NCI-H226 (cell line): ENCODE results near the gene SCARB2.

Experiments used
- DNase-seq: peaks from one replicate; pipeline ENCODE4 v3.0.0-alpha.2; 2015

Gene SCARB2

DNA sequence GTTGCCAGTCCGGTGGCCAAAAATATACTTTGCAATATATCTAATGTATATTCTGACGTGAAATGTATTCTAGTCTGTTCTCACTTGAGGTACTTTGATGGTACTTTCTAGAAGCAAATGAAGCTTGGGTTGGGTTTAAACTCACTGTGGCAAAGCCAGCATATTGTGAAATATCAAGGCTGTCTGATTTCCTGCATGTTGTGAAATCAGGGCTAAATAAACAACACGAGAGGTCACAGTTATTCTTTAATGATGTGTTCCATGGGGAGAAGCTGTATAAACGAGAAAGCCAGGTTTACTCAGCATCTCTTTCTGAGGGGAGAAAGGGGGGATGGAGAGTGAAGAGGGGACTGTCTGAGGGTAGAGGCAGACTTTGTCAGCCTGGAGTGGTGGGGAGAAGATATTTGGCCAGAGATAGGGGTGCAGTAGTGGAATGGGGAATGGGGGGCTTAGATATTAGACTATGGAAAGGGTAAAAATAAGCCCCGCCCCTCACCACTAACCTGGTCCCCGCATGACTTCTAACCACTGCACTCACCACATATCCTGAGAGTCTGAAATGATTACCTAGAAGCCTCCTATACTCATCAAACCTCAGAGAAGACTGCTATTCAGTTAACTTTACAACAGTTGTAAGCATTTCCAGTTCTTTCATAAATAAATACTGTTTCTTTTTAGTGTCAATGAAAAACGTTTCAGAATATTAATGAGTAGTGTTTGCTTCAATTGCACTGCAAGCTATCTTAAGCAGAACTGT lies 5.9 kb upstream of the SCARB2 start:
- peak; percentile 30 for DNase-seq

DNA sequence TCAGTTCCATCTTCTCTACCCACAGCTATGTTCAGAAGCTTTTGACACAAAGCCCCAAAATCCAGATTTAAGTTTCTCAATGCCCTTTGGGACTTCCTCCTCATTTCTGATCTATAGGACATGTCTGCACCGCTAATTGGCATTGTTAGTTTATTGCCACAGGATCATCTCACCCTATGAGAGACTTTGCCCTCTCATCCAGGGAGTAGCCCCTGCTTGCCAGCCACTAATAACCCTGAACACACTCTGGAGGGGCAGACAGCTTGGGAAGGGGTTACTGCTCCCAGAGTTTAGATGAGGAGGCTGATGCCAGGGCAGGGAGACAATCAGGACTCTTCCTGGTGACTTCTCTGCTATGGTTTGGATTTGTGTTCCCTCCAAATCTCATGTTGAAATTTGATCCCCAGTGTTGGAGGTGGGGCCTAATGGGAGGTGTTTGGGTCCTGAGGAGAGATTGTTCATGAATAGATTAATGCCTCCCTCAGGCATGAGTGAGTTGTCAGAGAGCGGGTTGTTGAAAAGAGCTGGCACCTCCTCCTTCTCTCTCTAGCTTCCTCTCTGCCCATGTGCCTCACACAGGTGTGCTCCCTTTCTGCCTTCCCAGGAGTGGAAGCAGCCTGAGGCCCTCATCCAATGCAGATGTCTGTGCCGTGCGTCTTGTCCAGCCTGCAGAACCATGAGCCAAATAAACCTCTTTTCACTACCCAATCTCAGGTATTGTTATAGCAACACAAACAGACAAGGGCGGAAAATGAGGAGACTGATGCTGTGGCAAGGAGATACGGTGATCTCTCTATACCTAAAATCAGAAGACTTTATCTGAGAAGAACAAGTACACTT lies 3.6 kb upstream of the SCARB2 start:
- DNase-seq = no peak

- DNase-seq = no peak
Measured at GRCh38 chr4:76216524-76216923, 2.9 kb upstream of the SCARB2 start.

DNA sequence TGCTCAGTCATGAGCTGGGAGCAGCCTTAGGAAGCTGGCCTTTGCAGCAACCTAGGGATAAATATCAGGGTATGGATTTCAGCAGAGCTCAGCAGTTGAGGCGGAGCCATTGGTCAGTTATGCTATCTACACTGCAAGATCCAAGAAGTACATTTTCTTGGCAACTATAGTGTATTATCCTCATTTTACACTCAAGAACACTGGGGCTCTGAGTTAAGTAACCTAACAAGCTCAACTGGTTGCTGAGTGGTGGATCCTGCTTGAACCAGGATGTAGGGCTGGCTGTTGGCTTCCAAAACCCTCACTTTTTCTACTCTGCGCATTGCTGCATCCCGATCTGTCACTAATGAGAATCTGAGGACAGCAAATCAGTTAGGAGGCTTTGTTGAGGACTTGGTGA lies 1.5 kb upstream of the SCARB2 start:
- DNase-seq = no peak

DNA sequence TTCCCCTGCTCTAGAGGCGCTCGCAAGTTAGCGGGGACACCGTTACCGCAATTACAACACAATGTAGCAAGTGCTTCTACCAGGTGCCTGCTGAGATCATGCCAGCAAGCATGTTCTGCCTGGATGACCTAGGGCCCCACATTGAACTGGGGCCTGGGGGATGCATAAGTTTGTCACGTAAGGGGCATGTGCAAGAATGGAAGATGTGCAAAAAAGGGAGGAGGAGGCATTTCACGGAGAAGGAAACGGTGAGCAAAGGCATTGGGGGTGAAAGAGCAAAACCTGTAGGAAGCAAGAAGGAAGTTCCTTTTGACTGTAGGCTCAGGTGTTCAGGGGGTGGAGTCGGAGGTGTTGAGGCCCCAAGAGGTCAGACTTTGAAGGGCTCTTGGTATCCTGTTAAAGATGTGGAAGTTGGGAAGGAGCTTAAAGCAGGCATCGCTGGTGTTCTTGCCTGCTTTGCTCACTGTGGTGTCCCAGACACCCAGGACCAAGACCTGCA lies 602 bp upstream of the SCARB2 start:
- no peak for DNase-seq

DNA sequence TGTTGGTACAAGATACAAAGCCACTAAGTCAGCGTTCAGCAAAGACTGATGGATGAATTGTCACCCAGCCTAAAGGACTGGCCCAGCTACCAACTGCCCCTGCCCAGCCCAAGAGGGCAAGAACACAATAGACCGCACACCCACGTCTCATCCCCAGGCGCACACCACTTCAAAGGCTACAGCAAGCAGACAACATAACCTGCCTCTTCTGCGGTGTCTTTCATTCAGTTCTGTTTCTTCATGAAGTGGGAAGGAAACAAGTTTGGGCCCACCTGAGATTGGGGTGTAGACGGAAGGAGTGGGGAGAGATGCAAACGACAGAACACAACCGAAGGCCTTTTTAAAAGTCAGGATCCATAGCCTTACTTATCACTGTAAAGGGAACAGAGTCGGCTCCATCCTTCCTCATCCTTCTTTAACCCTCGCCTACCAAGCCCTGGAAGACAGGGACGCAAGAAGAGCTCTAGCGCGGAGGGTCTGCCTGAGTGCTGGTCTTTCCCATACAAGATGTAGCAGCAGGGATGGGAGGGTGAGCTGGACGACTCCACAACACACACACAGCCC lies 691 bp downstream of the SCARB2 start:
- no peak for DNase-seq

- DNase-seq = no peak
Measured at GRCh38 chr4:76211769-76212708, 1.6 kb downstream of the SCARB2 start.

GRCh38 chr4:76210452-76210851 lies 3.2 kb downstream of the SCARB2 start:
- no peak for DNase-seq

GRCh38 chr4:76209881-76210280 lies 3.7 kb downstream of the SCARB2 start:
- DNase-seq = no peak

DNA sequence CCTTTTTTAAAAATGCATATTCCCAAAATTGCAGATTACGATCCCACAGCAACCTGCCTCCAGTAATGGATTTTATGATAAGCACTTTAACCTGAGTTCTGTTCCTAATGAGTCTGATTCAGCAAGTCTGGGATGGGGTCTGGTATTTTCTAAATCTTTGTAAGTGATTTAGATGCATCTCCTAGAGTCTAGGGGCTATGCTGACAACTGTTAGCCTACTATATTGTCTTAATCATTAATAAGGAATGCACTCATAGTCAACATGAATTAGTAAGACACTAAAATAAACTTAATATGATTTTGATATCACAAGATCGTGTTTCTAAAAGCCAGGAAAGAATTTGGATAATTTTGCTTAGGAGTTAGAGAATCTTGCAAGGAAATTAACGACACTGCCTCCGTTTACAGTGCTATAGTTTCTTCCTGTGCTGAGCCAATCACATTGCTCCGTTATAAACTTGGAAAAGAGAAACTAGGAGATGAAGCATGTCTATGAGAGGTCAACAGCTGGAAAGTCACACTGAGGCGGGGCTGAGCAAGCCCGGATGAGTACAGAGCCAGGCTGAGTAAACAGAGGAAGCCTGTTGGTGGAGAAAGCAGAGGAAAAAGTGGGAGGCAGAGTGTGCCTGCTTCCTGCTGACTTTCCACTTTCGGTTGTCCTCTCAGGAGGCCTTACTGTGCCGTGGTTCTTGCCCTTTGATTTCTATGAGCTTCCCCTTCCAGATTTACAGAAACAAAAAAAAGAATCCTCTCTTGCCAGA lies 5.4 kb downstream of the SCARB2 start:
- DNase-seq = peak; percentile 39

DNA sequence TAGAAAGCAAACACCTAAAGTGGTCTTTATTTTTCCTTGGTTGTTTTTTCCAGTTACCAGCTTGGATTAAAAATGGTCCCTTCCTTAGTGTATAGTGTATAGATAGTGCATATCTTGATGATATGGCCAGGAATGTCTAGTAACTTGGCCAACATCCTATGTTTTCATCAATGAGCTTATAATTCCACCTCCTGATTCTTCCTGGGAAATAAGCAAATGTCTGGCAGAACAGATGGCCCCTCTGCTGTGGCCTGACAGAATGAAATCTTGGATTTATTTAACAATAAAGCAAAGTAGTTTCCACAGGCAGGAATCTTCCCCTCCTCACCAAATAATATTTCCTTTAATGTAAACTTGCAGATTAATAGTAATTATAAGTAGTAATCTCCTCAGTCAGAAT lies 6.1 kb downstream of the SCARB2 start:
- no peak for DNase-seq

GRCh38 chr4:76206222-76206942 lies 7.2 kb downstream of the SCARB2 start:
- no peak for DNase-seq

DNA sequence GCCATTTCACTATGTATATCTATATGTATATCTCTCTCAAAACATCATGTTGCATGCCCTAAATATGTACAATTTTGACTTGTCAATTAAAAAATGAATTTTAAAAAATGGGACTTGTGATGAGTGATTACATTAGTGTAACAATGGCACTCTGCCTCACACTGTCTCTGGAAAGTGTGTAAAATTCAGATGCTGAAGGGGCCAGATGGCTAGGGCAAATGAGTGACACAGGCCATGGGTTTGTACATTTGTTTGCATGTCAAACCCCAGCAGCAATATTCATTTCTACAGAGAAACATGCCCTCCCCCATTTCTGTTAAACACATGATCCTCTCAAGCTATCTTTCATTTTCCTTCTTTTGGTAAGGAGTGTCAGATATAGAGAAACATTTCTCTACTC lies 8.1 kb downstream of the SCARB2 start:
- no peak for DNase-seq

DNA sequence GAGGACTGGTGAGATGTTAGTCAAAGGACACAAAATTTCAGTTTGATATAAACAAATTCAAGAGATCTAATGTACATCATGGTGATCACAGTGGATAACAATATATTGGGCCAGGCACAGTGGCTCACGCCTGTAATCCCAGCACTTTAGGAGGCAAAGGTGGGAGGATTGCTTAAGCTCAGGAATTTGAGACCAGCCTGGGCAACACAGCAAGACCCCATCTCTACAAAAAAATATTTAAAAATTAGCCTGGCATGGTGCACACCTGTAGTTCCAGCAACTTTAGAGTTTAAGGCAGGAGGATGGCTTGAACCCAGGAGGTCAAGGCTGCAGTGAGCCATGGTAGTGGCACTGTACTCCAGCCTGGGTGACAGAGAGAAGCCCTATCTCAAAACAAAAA lies 8.7 kb downstream of the SCARB2 start:
- no peak for DNase-seq

- no peak for DNase-seq
Measured at GRCh38 chr4:76203541-76203940, 10.1 kb downstream of the SCARB2 start.

- DNase-seq = no peak
Measured at GRCh38 chr4:76201276-76201675, 12.3 kb downstream of the SCARB2 start.

DNA sequence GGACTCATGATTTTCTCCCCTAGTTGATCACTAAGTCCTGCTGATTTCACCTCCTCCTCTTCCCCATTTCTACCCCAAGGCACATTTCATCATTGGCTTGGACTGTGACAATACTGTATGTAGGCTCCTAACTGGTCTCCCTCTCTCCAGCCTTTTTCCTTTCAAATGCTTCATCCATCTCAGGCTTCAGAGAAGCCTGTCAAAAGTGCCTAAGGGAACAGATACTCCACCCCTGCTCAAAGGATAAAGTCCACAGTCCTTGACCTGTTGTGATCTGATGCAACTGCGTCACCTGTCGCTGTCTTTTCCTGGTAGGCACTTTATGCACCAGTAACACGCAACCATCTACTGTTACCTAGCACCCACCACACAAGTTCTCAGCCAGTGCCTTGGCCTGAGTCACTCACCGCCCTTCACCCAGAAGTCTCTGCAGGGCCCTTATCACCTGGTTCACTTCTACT lies 12.8 kb downstream of the SCARB2 start:
- no peak for DNase-seq

DNA sequence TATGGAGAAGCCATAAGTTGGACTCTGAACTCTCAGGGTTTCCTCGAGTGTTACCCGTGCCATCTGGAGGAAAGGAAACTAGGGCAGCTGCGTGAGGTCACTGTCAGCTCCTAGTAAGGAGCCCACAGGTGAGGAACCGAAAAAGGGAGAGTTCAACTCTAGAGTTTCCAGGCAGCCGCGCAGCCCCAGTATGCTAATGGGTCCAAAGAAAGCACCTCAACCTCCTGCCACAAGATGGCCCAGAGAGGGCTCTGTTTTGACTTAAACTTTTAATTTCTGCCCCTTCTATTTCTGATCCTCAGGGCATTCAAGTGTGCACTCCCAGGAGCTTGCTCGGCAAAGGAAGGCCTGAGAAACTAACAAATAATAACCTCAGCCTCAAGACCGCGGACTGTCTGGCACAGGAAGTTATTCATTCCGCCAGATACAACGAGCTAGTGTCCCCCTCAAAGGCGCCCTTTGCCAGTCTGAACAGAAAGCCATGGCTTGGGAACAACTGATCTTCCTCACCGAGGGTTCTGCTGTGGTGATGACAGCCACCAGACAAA lies 13.9 kb downstream of the SCARB2 start:
- DNase-seq = no peak

GRCh38 chr4:76198411-76199237 lies 15.0 kb downstream of the SCARB2 start:
- peak; percentile 36 for DNase-seq

- no peak for DNase-seq
Measured at GRCh38 chr4:76197971-76198410, 15.6 kb downstream of the SCARB2 start.
